NCI-H2029 (cell line): Measurements from ENCODE around the gene HLA-DPA1.

Experiments
- DNase-seq: peaks from one replicate; lab custom pipeline; 2025; lab: John Stamatoyannopoulos, UW

Gene HLA-DPA1

DNA sequence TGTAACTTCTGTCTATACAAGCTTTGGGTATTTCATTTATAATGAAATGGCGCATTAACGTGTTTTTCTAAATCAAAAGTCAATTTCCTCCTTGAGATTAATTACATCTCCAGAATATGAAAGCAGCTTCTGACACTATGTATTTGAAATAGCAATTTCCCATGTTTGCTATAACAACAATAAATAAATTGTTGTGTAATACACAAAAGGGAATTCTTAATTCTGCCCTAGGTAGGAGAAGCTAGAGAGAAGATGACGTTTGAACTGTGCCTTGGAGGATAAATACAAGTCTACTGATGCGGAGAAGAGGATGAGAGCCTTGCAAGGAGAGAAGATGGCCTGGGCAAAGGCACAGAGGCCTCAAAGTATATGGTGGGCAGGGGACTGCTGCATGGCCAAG, 56.4 kb downstream of the HLA-DPA1 start:
- no peak for DNase-seq

DNA sequence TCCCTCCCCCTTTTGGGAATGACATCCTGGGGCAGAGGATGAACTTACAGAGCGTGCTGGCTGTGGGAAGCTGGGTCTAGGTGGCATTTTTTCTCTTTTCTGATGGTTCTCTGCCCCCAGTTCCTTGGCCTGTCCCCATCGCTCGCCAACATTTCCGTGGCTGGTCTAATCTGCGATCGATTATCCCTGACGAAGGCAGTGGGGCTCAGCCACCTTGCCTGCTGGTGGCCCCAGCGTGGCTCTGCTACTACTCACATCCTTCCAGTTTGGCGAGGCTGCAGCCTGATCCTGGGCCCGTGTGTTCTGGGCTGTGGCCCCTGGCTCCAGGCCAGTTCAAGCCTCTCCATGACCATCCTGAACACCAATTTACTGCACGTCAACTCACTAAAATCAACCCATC, 57.7 kb downstream of the HLA-DPA1 start:
- DNase-seq = no peak

DNA sequence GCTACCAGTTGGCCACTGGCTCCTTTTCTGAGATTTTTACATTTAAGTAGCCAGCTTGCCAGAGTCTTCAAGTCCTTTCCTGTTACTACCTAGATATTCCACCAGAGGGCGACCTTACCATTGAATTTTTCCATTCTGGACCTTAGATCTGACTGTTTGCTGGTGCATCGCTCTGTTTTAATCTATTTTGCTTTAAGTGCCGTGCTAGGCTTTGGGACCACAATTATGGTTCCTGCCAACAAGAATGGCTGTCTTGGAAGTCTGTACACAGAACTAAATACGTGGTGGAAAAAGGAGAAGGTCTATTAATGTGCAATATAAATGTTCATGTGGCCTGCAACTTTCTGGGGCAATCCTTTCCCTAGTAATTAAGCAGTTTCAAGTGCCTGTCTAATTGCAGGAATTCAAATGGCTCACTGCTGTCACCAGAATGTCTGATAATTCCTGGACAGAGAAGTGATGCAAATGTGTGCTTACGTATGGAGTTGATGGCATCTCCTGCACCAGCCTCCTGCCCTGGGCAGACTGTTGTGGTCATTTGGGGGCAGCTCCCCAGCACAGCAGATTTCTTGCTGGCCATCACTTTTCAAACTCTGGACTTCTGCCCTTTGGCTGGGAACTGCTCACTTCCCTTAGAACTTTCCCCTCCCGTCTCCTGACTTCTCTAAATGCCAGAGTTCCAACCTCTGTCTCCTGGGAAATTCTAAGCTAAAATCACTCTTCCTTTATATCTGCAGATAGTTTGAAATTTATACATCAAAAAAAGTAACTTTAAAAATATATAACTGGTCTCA, 58.4 kb downstream of the HLA-DPA1 start:
- DNase-seq = peak; percentile 39
